Astrocyte of the hippocampus (primary cell): Measurements from ENCODE around the gene RGS3.

Source experiments
- DNase-seq: peaks from one replicate; pipeline ENCODE4 v3.0.0; 2011; ENCODE audit warnings: low read depth, low spot score

The RGS3 gene

DNA sequence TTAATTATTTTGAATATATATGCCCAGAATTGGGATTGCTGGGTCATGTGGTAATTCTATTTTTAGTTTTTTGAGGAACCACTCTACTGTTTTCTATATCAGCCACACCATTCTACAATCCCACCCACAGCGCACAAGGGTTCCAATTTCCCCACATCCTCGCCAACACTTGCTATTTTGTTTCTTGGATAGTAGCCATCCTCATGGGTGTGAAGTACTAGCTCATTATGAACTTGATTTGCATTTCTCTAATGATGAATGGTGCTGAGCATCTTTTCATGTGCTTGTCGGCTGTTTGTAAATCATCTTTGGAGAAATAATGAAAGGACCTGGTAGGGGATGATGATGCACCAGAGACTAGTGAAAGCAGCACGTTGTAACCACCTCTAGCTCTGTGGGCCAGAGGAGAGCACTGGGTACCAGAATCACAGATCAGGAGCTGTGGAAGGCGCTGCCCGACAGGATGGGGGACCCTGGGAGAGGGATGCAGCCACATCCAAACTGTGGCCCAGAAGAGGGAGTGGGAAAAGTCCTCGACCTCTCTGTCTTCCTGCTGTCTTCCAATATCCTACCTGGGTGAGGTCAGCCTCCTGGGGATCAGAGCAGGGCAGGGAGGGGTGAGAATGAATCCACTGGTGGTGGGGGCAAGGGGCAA, 155.4 kb downstream of the RGS3 start:
- DNase-seq, result no peak

DNA sequence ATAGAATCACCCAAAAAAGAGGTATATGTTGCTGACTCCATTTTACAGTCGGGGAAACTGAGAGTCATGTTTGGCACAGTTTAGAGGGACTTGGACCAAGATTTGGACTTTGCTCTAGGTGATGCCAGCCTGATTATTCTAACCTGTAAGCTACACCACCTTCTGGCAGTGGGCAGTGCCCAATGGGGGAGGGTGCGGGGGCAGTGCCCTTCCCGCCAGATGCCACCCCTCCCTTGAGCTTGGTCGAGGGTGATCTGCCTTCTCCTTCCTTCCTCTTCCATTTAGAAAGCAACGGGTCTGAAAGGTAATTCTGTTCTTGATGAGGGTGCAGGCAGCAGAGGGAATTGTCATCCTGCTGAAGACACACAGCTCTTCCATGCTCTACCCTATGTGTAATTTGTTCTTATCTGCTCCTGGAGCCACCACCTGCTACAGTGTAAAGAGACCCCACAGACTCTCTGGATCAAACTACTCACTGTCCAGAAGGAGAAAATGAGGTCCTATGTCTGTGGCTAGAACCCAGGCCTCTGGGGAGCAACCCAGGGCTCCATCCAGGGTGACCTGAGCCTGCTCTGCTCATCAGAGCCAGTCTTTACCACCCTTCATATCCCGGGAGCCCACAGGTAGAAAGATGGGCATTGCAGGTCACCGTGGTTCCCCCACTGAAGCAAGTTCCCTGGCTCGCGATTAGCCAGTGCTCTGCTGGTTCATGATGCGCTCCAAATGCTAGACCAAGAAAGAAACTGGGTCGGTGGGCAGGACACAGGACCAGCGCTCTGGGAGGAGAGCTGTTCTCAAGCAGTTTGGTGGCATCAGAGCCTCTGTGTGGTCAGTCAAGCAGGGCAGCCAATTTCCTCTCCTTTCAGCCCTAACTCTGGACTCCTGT, 156.2 kb downstream of the RGS3 start:
- DNase-seq, result no peak

DNA sequence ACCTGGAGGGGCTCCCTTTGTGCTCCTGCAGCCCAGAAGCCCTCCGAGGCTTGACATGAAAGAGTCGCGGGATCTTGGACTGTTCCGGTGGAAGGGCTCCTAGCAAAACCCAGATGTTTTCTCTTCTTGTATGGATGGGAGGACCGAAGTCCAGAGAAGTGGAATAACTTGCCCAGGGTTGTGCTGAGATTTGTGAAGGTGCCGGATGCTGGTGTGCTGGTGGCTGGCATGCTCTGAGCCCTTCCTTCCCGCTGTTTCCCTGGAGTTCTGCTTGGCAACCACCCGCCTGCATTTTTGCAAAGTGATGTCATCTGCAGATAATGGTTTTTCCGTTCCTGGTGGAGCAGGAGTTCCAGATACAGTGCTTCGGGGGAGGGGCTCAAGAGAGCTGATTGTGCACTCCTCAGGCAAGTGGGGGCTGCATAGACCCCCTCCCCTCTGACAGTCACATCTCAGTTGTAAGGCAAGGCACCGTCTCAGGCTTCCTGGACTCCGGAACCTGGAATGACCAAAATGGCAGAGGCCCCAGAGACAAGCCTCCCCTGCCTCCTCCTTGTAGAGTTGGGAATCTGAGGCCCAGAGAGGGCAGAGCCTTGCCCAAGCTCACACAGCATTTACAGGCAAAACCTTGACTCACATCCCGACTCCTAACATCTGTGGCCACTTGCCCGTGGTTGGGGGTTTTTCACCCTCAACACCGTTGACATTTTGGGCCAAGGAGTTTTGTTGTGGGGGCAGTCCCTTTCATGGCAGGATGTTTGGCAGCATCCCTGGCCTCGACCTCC, 157.0 kb downstream of the RGS3 start:
- peak; percentile 98 for DNase-seq

DNA sequence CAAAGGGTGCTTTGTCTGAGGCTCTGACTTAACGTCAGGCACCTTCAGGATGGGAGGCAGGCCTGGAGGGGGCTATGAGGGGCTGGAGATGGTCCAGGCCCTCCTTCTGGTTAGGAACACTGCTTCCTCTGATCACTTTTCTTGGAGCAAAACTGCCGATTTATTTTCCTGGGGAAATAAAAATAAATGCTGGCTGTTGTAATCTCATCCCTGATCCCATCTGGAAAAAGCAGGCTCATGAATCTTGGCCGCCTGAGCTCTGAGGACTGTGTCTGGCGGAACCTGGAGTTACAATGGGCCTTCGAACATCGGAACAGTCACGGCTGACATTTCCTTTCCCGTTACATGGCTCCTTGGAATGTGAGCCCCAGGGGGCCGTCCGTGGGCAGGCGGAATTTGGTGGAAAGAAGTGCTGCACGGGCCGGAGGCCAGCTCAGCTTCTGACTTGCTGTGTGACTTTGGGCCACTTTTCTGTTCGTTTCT, 157.8 kb downstream of the RGS3 start:
- DNase-seq, result peak; percentile 97

DNA sequence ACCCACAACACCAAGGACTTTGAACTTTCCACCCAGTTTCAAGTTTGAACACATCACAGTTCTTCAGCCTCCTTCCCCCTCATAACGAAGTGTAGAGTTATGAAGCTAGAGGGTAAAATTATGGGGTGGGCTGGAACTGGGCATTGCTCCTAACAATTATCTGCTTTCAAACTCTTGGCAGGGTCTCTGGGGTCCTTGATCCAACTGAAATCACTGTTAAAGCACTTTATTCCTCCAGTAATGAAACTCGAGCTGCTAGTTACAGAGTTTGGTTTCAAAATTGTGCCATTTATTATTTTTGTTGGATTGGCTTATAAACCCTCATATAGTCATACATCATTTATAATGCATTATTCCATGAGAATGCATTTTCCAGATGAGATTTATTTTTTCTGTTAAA, 158.5 kb downstream of the RGS3 start:
- no peak for DNase-seq

DNA sequence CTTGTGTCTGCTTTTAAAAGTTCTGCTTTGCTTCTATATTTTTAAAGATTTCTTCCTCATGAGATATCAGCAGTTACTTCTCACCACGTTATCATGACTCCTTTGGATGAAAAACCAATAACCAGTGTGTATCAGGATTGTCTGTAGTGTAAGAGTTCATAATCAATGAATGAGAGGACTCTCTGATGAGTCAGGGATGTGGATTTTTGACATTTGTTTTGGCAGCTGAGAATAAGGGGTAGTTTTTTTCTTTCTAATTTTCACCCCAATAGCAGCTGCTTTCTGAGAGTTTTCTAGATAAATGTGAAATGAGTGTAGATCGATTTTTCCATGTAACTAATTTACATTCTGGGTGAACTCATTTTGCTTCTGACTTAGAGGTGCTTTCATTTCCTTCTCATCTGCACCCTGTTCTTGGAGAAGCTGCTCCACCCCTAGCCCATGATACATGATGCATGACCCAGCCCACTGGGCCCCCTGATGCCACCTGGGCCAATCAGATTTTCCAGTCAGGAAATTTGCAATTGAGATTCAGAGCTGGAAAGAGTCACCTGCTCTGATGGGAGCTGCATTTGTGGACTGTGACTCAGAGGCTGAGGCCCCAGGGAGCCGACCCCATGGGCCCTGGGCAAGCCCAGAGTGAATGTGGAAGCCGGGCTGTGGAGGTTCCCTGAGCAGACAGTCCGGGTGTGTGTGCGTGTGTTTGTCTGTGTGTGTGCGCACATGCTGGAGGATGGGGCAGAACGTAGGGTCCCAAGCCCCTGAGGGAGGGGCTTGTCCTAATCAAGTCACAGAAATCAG, 159.3 kb downstream of the RGS3 start:
- peak; percentile 98 for DNase-seq

DNA sequence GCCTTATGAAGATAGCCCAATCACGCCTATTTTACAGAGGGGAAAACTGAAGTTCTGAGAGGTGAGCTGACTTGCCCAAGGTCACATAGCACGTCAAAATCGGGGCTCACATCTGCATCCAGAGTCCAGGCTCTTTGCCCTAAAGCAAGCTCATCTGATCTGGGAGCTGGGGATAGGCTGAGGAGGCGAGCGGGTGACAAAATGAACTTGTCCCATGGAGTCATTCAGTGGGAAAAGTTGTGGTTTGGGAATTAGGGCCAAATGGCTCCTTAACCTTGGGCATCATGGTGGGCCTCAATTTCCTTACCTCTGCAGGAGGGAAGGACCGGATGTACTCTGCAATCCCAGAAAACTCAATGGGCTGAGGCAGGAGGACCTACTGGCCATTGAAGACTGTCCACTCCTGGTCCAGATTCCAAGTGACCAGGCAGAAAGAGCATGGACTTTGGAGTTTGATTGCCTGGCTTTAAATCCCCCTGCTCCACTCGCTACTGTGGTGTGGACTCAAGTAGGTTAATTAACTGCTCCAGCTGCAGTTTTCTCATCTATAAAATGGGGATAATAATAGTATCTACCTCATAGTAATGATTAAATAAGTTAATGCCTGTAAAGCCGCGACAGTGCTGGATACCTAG, 160.4 kb downstream of the RGS3 start:
- DNase-seq, result no peak

DNA sequence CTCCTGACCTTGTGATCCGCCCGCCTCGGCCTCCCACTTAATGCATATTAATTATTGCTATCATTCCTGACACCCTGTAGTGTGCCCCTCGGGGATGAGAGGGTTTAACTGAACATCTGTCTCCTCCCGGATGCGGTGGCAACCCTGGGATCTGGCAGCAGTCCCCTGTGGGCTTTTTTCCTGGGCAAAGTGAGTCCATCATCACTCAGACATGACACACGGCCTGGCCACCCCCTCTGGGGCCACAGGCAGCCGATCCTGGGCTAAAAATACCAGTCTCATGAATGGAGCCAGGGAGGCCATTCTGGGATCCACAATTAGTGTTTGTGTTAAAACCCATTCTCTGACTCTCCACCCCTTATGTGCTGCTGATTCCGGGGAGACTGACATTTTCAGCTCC, 161.2 kb downstream of the RGS3 start:
- DNase-seq, result peak; percentile 79

DNA sequence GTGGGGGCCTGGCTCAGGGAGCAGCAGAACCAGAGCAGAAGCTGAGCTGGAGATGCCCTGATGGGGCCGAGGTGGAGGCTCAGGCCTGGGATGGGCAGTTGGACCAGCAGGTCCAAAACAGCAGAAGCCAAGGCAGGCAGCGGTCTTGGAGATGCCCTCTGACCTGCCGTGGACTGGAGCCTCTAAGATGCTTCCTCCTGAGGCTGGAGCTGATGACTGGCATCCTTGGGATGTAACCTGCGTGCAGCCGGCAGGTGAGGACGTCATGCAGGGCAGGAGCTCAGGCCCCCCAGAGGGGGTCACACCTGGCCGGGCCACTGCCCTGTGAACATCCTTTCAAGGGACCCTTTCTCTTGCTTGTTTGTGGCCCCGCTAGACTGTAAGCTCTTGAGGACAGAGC, 162.0 kb downstream of the RGS3 start:
- DNase-seq, result no peak

DNA sequence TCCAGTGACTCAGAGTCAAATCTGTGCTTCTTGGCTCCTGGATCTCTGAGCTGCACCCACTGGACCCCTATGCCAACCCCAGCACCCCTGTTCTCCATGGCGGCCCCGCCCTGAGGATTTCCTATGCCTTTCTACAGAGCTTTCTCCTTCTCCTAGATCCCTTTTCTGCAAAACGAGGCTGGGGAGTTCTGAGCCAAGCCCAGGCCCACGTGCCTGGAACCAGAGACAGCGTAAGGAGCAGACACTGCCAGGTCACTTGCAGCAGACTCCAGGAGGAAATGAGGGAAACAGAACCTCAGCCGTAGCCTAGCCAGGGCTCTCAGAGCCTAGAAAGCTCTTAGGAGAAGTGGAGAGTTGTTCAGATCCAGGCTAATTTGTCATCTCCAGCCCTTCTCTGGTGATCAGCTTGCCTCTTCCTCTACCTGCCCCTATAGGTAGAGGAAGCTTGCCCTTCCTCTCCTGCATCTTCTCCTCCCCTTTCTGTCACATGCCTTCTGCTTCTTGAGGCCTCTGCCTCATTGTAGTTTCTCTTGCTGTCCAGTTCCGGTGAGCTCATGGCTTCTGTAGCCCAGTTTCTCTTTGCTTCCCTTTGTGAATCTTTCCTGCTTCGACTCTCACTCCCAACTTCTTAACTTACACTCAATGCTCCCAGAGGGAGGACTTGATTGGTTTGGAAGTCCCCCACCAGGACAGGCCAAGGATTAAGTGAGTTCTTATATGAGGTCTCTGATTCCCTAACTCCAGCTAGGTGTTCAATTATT, 163.4 kb downstream of the RGS3 start:
- no peak for DNase-seq

DNA sequence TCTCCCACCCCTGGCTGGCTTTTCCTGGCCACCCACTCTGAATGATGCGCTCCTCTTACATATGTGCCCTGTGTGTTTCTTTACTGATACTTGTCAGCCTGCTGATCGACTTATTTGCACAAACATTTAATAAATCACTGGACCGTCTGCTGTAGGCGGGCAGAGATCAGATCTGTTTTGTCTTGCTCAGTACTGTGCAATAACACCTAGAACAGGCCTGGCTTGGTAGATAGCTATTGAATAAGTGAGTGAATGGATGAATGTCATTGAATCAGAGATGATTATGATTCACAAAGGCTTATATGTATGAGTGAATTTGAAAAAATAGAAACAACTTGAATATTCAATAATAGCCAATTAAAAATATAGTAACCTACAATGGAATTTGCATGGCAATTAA, 165.1 kb downstream of the RGS3 start:
- no peak for DNase-seq

DNA sequence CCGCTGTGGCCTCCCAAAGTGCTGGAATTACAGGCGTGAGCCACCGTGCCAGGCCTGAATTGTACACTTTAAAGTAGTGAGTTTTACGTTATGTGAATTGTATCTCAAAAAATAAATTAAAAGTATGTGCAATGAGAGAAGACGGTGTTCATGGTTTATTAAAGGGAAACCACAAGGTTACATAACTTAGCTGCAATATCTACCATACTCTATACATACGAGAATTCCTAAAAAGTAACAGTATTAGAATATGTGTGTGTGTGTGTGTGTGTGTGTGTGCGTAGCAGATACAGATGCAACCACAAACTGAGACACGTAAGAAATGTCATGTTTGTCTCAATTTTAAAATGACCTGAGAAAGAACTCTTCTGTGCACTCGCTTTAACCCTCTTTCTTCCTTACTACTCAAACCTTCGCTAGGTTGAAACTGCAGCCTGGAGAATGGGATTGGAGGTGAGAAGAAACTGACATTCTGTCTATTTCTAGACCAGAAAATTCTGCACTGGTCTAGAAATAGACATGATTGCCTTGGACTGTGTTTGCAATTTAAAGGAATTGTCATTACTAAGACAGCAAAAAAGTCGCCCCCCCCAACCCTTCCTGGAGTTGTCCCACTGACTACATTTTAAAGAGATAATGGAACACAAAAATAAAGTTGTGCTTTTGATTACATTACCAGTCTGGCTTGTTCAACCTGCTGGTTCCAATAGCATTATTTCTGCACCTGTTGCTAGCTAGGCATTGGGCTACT, 167.0 kb downstream of the RGS3 start:
- no peak for DNase-seq

DNA sequence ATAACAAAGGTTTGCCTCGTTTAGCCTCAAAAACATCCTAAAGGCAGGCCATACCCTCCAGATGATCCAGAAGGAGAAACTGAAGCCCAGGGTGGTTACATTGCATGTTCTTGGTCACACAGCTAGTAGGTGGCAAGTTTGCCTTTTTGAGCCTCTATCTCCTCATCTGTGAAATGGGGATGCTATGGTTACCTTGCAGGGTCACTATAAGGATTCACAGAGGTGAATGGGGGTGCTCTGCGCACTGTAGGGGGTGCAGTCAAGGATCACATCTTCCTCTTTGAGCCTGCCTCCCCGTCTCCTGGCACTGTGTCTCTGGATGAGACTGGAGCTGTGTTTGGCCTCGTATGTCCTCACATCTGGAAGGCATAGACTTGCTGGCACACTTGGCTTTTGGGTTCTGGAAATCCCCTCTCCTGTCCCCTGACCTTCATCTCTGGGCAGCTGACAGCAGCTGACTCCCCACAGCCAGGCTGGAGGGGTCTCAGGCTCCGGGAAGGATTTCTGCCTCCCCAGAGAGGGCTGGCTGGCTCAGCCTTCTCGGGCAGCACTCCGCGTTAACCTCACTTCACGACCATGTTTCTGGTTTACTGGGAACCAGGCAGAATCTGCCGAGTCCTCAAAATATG, 167.7 kb downstream of the RGS3 start:
- DNase-seq, result no peak

DNA sequence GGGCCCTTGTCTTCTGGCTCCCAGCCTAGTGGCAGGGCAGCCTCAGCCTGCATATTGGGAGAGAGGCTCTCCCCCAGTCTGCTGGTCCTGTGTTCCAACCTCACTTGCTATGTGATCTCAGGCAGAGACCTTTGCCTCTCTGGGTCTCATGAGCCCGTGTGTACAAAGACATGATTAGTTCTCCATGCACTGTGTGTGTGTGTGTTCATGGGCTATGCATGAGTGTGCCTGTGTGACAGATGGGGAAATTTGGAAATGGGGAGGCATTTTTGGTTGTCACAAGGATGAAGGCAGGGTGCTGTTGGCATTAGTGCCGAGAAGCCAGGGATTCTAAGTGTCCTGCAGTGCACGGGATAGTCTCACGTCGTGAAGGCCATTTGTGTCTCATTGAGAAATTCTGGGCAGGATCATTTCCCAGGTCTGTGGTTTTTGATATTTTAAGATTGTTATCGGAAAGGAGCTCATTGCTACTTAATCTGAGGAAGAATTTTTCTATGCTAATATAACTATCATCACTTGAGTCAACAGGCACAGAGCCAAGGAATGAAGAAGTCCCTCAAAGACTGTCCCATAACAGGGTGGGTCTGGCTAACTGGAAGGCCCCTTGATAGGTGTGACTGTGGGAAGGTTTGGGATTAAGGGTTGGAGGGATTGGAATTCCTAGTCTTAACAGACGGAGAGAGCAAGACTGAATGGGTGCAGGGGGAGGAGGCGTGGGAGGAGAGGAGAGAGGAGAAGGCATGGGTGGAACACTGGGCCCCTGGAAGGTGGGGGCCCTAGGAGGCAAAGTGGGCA, 168.5 kb downstream of the RGS3 start:
- no peak for DNase-seq

DNA sequence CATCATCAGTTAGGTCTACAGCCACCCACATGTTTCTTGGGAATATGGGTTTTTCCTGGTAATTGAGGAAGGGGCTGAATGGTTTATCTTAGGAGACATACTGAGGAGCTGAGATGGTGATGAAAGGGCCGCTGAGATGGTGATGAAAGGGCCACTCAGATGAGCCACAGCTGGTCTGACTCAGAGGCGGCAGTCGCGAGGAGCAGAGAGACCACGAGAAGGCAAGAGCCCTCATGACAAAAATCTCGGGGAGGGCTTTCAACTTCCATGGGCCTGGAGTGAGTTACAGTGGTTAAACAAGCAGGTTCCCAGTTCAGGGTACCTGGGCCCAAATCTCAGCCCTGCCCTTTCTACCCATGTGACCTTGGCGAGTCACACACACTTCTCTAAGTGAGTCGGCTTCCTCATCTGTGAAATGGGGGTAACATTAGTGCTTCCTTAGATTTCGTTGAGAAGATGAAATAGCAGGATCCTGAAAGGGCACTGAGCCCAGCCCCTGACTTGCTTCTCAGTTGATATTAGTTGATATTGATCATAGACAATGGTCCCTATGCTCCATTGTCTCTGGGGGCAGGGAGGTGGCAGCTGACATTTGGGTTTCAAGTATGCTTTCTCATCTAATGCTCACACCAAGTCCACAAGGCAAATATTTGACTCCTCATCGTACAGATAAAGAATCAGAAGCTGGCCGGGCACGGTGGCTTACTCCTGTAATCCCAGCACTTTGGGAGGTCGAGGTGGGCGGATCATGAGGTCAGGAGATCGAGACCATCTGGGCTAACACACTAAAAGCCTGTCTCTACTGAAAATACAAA, 169.5 kb downstream of the RGS3 start:
- no peak for DNase-seq

DNA sequence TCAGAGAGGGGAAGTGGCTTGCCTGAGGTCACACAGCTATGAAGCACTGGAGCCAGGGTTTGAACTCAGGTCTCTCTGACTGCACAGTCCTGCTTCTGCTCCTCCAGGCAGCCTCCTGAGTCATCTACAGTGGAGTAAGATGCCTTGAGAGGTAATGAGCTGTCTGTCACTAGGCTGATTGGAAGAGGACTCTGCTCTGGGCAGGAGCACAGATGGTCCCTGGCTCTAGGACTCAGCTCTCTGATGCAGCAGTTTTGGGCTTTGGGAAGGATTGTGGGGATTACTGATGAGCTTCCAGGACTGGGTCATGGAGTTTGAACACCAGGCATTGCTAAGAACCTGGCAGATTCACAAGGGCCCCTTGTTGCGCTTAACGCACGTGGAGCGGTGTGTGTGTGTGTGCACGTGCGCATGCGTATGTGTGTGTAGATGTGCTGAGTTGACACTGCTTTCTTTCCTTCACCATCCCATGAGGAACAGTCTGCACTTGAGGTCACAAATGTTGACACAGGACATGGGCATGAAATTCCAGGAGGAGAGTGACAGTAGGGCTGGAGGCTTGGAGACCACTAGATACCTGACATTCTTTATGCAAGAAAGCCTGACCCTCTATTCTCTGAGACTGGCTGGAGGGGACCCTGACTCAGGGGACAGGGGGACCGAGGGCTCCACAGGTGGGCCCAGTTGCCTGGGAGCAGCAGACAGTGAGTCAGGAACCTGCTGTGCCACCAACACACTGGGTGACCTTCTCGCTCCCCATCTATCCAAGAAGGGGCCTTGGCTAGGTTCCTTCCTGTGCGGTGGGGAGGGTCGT, 170.5 kb downstream of the RGS3 start:
- peak; percentile 20 for DNase-seq
